H9 (cell line): ENCODE results near the gene ELAVL4. TPM values are rescaled to one million over a fixed set of nuclear protein-coding genes. Genes with fewer than 3 reads are reported as not detected.

ENCODE experiments used
- DNase-seq: peaks from one replicate; pipeline ENCODE4 v3.0.0-alpha.2; 2017
- H2AFZ ChIP-seq: one replicate; pipeline ENCODE4 v1.6.1; 2013; ENCODE audit warnings: mild to moderate bottlenecking, low read length, control low read depth, moderate library complexity
- H2AK5ac ChIP-seq: 2 replicates; pipeline ENCODE4 v1.6.1; 2013; ENCODE audit warnings: low read length, control low read depth, mixed read lengths; ENCODE audit not compliant: insufficient read length
- H2BK120ac ChIP-seq: one replicate; pipeline ENCODE4 v1.6.1; 2013; ENCODE audit warnings: low read depth, mild to moderate bottlenecking, low read length, control low read depth, inconsistent platforms; ENCODE audit not compliant: poor library complexity, severe bottlenecking
- H2BK12ac ChIP-seq: 2 replicates; pipeline ENCODE4 v1.6.1; 2013; ENCODE audit warnings: low read length, control low read depth, mixed read lengths, low read depth; ENCODE audit not compliant: insufficient read length
- H2BK15ac ChIP-seq: 2 replicates; pipeline ENCODE4 v1.6.1; 2013; ENCODE audit warnings: low read depth, low read length, control low read depth
- H2BK20ac ChIP-seq: one replicate; pipeline ENCODE4 v1.6.1; 2013; ENCODE audit warnings: low read depth, mild to moderate bottlenecking, low read length, control low read depth, inconsistent platforms; ENCODE audit not compliant: poor library complexity, severe bottlenecking
- H2BK5ac ChIP-seq: 2 replicates; pipeline ENCODE4 v1.6.1; 2013; ENCODE audit warnings: low read length, control low read depth, mixed read lengths; ENCODE audit not compliant: insufficient read length
- H3K14ac ChIP-seq: 2 replicates; pipeline ENCODE4 v1.6.1; 2013; ENCODE audit warnings: low read length, control low read depth; ENCODE audit not compliant: insufficient read depth
- H3K18ac ChIP-seq: 2 replicates; pipeline ENCODE4 v1.6.1; 2013; ENCODE audit warnings: low read depth, mild to moderate bottlenecking, mixed read lengths, low read length, control low read depth; ENCODE audit not compliant: insufficient read length
- H3K23ac ChIP-seq: 2 replicates; pipeline ENCODE4 v1.6.1; 2013; ENCODE audit warnings: low read length, control low read depth, mixed read lengths, low read depth; ENCODE audit not compliant: insufficient read length
- H3K23me2 ChIP-seq: 2 replicates; pipeline ENCODE4 v1.6.1; 2013; ENCODE audit warnings: low read depth, mild to moderate bottlenecking, mixed read lengths, low read length, control low read depth; ENCODE audit not compliant: insufficient read length, poor library complexity, severe bottlenecking
- H3K27ac ChIP-seq: 2 replicates; pipeline ENCODE4 v1.5.1; 2013; ENCODE audit warnings: low read length, control low read depth, mixed read lengths, low read depth; ENCODE audit not compliant: insufficient read length
- H3K27me3 ChIP-seq: 2 replicates; pipeline ENCODE4 v1.6.1; 2013; ENCODE audit warnings: low read length, control low read depth, inconsistent platforms; ENCODE audit not compliant: insufficient read depth
- H3K4ac ChIP-seq: 2 replicates; pipeline ENCODE4 v1.6.1; 2013; ENCODE audit warnings: low read depth, mild to moderate bottlenecking, control low read depth, inconsistent platforms, low read length, moderate library complexity
- H3K4me1 ChIP-seq: 2 replicates; pipeline ENCODE4 v1.6.1; 2013; ENCODE audit warnings: low read length, control low read depth, inconsistent platforms; ENCODE audit not compliant: insufficient read depth
- H3K4me2 ChIP-seq: 2 replicates; pipeline ENCODE4 v1.6.1; 2013; ENCODE audit warnings: low read length, control low read depth, mixed read lengths; ENCODE audit not compliant: insufficient read length, insufficient read depth
- H3K56ac ChIP-seq: 2 replicates; pipeline ENCODE4 v1.6.1; 2013; ENCODE audit warnings: low read depth, mild to moderate bottlenecking, mixed read lengths, low read length, control low read depth; ENCODE audit not compliant: insufficient read length
- H3K79me1 ChIP-seq: 2 replicates; pipeline ENCODE4 v1.6.1; 2013; ENCODE audit warnings: low read depth, mild to moderate bottlenecking, moderate library complexity, low read length, control low read depth, inconsistent platforms; ENCODE audit not compliant: insufficient read depth, poor library complexity, severe bottlenecking
- H3K79me2 ChIP-seq: 2 replicates; pipeline ENCODE4 v1.6.1; 2013; ENCODE audit warnings: low read length, control low read depth, inconsistent platforms; ENCODE audit not compliant: insufficient read depth
- H3K9ac ChIP-seq: 2 replicates; pipeline ENCODE4 v1.6.1; 2013; ENCODE audit warnings: low read length, control low read depth, mixed read lengths; ENCODE audit not compliant: insufficient read length; ENCODE audit errors: extremely low read depth
- H3K9me3 ChIP-seq: one replicate; pipeline ENCODE4 v1.6.1; 2013; ENCODE audit warnings: low read depth, low read length, inconsistent platforms; ENCODE audit not compliant: control insufficient read depth
- H3T11ph ChIP-seq: one replicate; pipeline ENCODE4 v1.6.1; 2013; ENCODE audit warnings: mild to moderate bottlenecking, low read length, control low read depth, inconsistent platforms
- H4K20me1 ChIP-seq: one replicate; pipeline ENCODE4 v1.6.1; 2013; ENCODE audit not compliant: control insufficient read depth, insufficient read length, insufficient read depth
- H4K5ac ChIP-seq: 2 replicates; pipeline ENCODE4 v1.6.1; 2013; ENCODE audit warnings: low read depth, mild to moderate bottlenecking, mixed read lengths, low read length, control low read depth; ENCODE audit not compliant: insufficient read length
- H4K8ac ChIP-seq: replicated peaks from 2 replicates; pipeline ENCODE4 v1.6.1; 2013; ENCODE audit warnings: low read length, control low read depth, mixed read lengths, low read depth; ENCODE audit not compliant: insufficient read length
- H4K91ac ChIP-seq: 2 replicates; pipeline ENCODE4 v1.6.1; 2013; ENCODE audit warnings: low read depth, mild to moderate bottlenecking, moderate library complexity, mixed read lengths, low read length, control low read depth; ENCODE audit not compliant: insufficient read length
- H3K27ac Mint-ChIP-seq, 3 experiments: 2 replicates in 2 of 3; 3 replicates in 1 of 3; pipeline ENCODE4 v1.8.0; 2020 to 2021; ENCODE audit warnings: mixed read lengths in 3 of 3, mild to moderate bottlenecking in 1 of 3, moderate library complexity in 1 of 3
- H3K27me3 Mint-ChIP-seq: 2 replicates; pipeline ENCODE4 v1.8.0; 2021; ENCODE audit warnings: low read depth, mild to moderate bottlenecking, moderate library complexity, mixed read lengths
- H3K36me3 Mint-ChIP-seq, 3 experiments: 2 replicates in 2 of 3; 3 replicates in 1 of 3; pipeline ENCODE4 v1.8.0; 2020 to 2021; ENCODE audit warnings: low read depth in 3 of 3, mixed read lengths in 3 of 3; ENCODE audit not compliant: insufficient read depth in 1 of 3
- H3K4me1 Mint-ChIP-seq, 2 experiments: 2 replicates each; pipeline ENCODE4 v1.8.0; 2020; ENCODE audit warnings: mixed read lengths in 2 of 2
- H3K4me3 Mint-ChIP-seq, 2 experiments: 2 replicates in 1 of 2; 3 replicates in 1 of 2; pipeline ENCODE4 v1.8.0; 2020 to 2021; ENCODE audit warnings: mild to moderate bottlenecking in 2 of 2, mixed read lengths in 2 of 2, moderate library complexity in 1 of 2
- H3K9me3 Mint-ChIP-seq, 2 experiments: 2 replicates in 1 of 2; 3 replicates in 1 of 2; pipeline ENCODE4 v1.8.0; 2020; ENCODE audit warnings: mild to moderate bottlenecking in 2 of 2, mixed read lengths in 2 of 2, moderate library complexity in 1 of 2
- WGBS: extraction: QIAGEN DNeasy Blood & Tissue Kit; methylation state at CpG from one replicate; pipeline ENCODE4 v1.1.7; 2013; ENCODE audit warnings: missing lambda C conversion rate, low lambda C conversion rate, mixed read lengths; ENCODE audit not compliant: insufficient read length; ENCODE audit errors: extremely low coverage; 5-methylcytosine and 5-hydroxymethylcytosine counted together
- total RNA-seq: library from RNA; stranded (reverse); gene quantifications from 2 replicates; pipeline ENCODE4 v1.2.1, GENCODE V29; 2021
- TF ChIP-seq, protein P1 (sequence below): fragments of 200-600 bp; sonication (generic); conservative IDR thresholded peaks from 3 replicates; pipeline ENCODE4 v1.8.0; 2021; ENCODE audit warnings: antibody characterized with exemption, mild to moderate bottlenecking

ELAVL4 gene
- total RNA-seq, 1 experiment from 2014 or later: not detected

- Histone ChIP-seq H3K23me2 (no peaks in the 10 kb centered on the region), H3K9ac (no peak overlapping the region), H3K27ac (no peak overlapping the region), H3K79me2 (no peaks in the 10 kb centered on the region), H3T11ph (no peak overlapping the region), H4K5ac (no peak overlapping the region), H2BK12ac (no peak overlapping the region), H3K4me2 (no peak overlapping the region), H2BK5ac (no peak overlapping the region), H3K18ac (no peak overlapping the region), H2AK5ac (no peak overlapping the region), H4K20me1 (no peaks in the 10 kb centered on the region), H3K56ac (no peak overlapping the region), H3K79me1 (no peaks in the 10 kb centered on the region), H4K8ac (no peak overlapping the region), H3K9me3 (no peaks in the 10 kb centered on the region), H3K14ac (no peak overlapping the region), H3K4me1 (no peaks in the 10 kb centered on the region), H3K27me3 (no peaks in the 10 kb centered on the region), H2BK120ac (no peak overlapping the region), H2BK15ac (no peak overlapping the region), H4K91ac (no peak overlapping the region), H3K4ac (no peak overlapping the region), H2BK20ac (no peak overlapping the region), H2AFZ (no peak overlapping the region), H3K23ac (no peak overlapping the region)
- no peaks in the 10 kb centered on the region for H3K4me1 Mint-ChIP-seq
- H3K27ac Mint-ChIP-seq: no peak overlapping the region
- no peaks in the 10 kb centered on the region; the same call in 1 of the 2 replicates for H3K27me3 Mint-ChIP-seq
- peaks cover 0 to 82% of the 10 kb centered on the region in 2 experiments; a peak in 3 of 5 replicates for H3K9me3 Mint-ChIP-seq
- WGBS: no CpG with 5 or more reads among the region's 1 CpG
- TF ChIP-seq, protein P1, sequence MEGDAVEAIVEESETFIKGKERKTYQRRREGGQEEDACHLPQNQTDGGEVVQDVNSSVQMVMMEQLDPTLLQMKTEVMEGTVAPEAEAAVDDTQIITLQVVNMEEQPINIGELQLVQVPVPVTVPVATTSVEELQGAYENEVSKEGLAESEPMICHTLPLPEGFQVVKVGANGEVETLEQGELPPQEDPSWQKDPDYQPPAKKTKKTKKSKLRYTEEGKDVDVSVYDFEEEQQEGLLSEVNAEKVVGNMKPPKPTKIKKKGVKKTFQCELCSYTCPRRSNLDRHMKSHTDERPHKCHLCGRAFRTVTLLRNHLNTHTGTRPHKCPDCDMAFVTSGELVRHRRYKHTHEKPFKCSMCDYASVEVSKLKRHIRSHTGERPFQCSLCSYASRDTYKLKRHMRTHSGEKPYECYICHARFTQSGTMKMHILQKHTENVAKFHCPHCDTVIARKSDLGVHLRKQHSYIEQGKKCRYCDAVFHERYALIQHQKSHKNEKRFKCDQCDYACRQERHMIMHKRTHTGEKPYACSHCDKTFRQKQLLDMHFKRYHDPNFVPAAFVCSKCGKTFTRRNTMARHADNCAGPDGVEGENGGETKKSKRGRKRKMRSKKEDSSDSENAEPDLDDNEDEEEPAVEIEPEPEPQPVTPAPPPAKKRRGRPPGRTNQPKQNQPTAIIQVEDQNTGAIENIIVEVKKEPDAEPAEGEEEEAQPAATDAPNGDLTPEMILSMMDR: no peak
- peaks cover 0 to 14% (median 4%) of the 10 kb centered on the region in 3 experiments; a peak in 3 of 7 replicates for H3K36me3 Mint-ChIP-seq
- DNase-seq: no peak
- H3K4me3 Mint-ChIP-seq: no peak overlapping the region
Observed at GRCh38 chr1:50084389-50084788, 24.3 kb upstream of the ELAVL4 start.
